ENCODE data around the gene HSD17B14. TPM values are rescaled to one million over a fixed set of nuclear protein-coding genes. Genes with fewer than 3 reads are reported as not detected.

HSD17B14 gene
- total and polyA plus RNA-seq, 2 of the 8 experiments (the other 6 are each of a cell fraction or from before 2014, with no cell fraction given): 8.4 to 25.5 TPM

DNA sequence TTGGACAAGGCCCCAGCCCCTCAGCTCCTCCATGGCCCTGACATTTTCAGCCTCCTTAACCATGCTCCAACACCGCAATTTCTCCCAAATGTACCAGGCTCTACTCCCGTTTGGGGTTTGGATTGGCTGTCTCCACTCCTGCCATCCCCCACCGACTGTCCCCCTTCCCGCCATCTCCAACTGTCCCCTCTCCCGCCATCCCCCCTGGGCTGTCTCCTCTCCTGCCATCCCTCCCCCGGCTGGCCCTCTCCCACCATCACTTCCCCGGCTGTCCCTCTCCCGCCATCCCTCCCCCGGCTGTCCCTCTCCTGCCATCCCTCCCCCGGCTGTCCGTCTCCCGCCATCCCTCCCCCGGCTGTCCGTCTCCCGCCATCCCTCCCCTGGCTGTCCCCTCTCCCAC lies 30.8 kb downstream of the HSD17B14 start:
- H4K20me1 ChIP-seq (replicated peaks in 1 of 2; ENCODE audit: control insufficient read depth in 1 of 2, insufficient read depth in 2 of 2, low read length in 2 of 2): peaks cover 0 to 1% of the 10 kb centered on the region in 2 experiments
- H4K91ac ChIP-seq (replicated peaks; ENCODE audit: insufficient read length, low read length): no peak overlapping the region
- no peak overlapping the region for H3K14ac ChIP-seq (ENCODE audit: insufficient read length)
- no peak overlapping the region for H3K27ac ChIP-seq (ENCODE audit: low read depth, low read length)
- no peak overlapping the region for H2AK5ac ChIP-seq (ENCODE audit: low read depth, low read length)
- no CpG with 5 or more reads among the region's 15 CpGs for WGBS, 2 experiments (ENCODE audit: extremely low coverage in 1 of 2, insufficient coverage in 1 of 2, insufficient read length in 1 of 2, insufficient replicate concordance in 2 of 2, low coverage in 1 of 2, low lambda C conversion rate in 2 of 2, missing lambda C conversion rate in 1 of 2)
- POLR2A ChIA-PET (ENCODE audit: partially characterized antibody): interaction anchor here (0.9 kb wide), 1 partner anchor 10 kb away, joined by 4 read pairs; no protein-coding TSS in a partner anchor
- H4K5ac ChIP-seq (ENCODE audit: insufficient read length, low read depth, low read length): no peak overlapping the region
- H3K23me2 ChIP-seq (ENCODE audit: low read depth, low read length): peaks cover 3% of the 10 kb centered on the region; the same call in 1 of the 2 replicates
- no peaks in the 10 kb centered on the region for H3K36me3 ChIP-seq (ENCODE audit: control insufficient read depth in 2 of 4, insufficient read depth in 4 of 4, low read length in 3 of 4)
- FAIRE-seq (no peak), DNase-seq (ENCODE audit: low read depth in 1 of 2, low spot score in 2 of 2) (no peak)
- no peak overlapping the region for H2BK20ac ChIP-seq (ENCODE audit: low read length)
- H3K4ac ChIP-seq (replicated peaks; ENCODE audit: insufficient read length, low read depth, low read length): no peak overlapping the region
- H3K79me2 ChIP-seq (ENCODE audit: control insufficient read depth in 1 of 2, insufficient read depth in 2 of 2, low read length in 2 of 2): 0 out of 4 replicates have a peak, but pooled peaks cover 0 to 7% of the 10 kb centered on the region in 2 experiments
- H2BK12ac ChIP-seq (ENCODE audit: low read depth, low read length): no peak overlapping the region; the same call in 1 of the 2 replicates
- H4K8ac ChIP-seq (ENCODE audit: extremely low read depth, insufficient read depth, low read length): no peak overlapping the region
- no peak overlapping the region for H3K9ac ChIP-seq (replicated peaks in 1 of 4; ENCODE audit: extremely low read depth in 1 of 4, low read depth in 3 of 4, low read length in 3 of 4)
- no peak overlapping the region for H2BK5ac ChIP-seq (ENCODE audit: low read depth, low read length)
- H3K9me3 ChIP-seq (ENCODE audit: insufficient read depth in 2 of 2, low read depth in 1 of 2, low read length in 1 of 2): no peaks in the 10 kb centered on the region
- no peak overlapping the region for H3K4me3 ChIP-seq (ENCODE audit: extremely low read depth in 1 of 4, insufficient read depth in 2 of 4, low read depth in 3 of 4, low read length in 4 of 4)
- no peak overlapping the region for H3K4me2 ChIP-seq (ENCODE audit: insufficient read depth in 1 of 2, low read depth in 2 of 2, low read length in 2 of 2)
- no peak overlapping the region for H3K56ac ChIP-seq (replicated peaks; ENCODE audit: insufficient read length, low read depth, low read length)
- peaks cover 0 to 19% (median 13%) of the 10 kb centered on the region in 4 experiments; a peak in 6 of 7 replicates for H3K4me1 ChIP-seq (replicated peaks in 1 of 4; ENCODE audit: control insufficient read depth in 3 of 4, insufficient read depth in 4 of 4, low read length in 3 of 4)
- H3K18ac ChIP-seq (ENCODE audit: extremely low read depth, low read length): no peak overlapping the region
- H3K23ac ChIP-seq (ENCODE audit: insufficient read length): no peak overlapping the region
- CTCF ChIA-PET (ENCODE audit: partially characterized antibody): interaction anchor here (0.9 to 13.8 kb wide), 5 partner anchors 8 to 187 kb away, joined by 3 to 285 read pairs (median 5); partner anchors contain the start of gene GYS1
- H2AFZ ChIP-seq (ENCODE audit: low read length): no peak overlapping the region
- H3K79me1 ChIP-seq (ENCODE audit: low read depth, low read length): no peaks in the 10 kb centered on the region; the same call in 1 of the 2 replicates
- peaks cover 0 to 11% (median 0%) of the 10 kb centered on the region in 4 experiments; a peak in 3 of 7 replicates for H3K27me3 ChIP-seq (replicated peaks in 1 of 4; ENCODE audit: control insufficient read depth in 3 of 4, extremely low read depth in 1 of 4, insufficient read depth in 3 of 4, low read length in 3 of 4)
- H2BK15ac ChIP-seq (ENCODE audit: low read length): no peak overlapping the region
- no peak overlapping the region for H2BK120ac ChIP-seq (replicated peaks; ENCODE audit: low read depth, low read length)
- TF ChIP-seq SIX5 (IDR thresholded peaks at IDR 0.05; ENCODE audit: low read depth, low read length) (no peak), TCF12 (IDR thresholded peaks at IDR 0.05; ENCODE audit: low read depth, low read length) (no peak), BRCA1 (IDR thresholded peaks at IDR 0.05; ENCODE audit: low read depth, low read length) (no peak), SRF (IDR thresholded peaks at IDR 0.05; ENCODE audit: low read depth, low read length) (no peak), EZH2 (IDR thresholded peaks at IDR 0.05; ENCODE audit: low read depth, low read length, severe bottlenecking) (no peak), RXRA (IDR thresholded peaks at IDR 0.05; ENCODE audit: insufficient read depth, low read depth, low read length) (no peak), GABPA (IDR thresholded peaks at IDR 0.05; ENCODE audit: borderline replicate concordance, insufficient read depth, low read length) (no peak)
- TF ChIP-seq, protein P1, sequence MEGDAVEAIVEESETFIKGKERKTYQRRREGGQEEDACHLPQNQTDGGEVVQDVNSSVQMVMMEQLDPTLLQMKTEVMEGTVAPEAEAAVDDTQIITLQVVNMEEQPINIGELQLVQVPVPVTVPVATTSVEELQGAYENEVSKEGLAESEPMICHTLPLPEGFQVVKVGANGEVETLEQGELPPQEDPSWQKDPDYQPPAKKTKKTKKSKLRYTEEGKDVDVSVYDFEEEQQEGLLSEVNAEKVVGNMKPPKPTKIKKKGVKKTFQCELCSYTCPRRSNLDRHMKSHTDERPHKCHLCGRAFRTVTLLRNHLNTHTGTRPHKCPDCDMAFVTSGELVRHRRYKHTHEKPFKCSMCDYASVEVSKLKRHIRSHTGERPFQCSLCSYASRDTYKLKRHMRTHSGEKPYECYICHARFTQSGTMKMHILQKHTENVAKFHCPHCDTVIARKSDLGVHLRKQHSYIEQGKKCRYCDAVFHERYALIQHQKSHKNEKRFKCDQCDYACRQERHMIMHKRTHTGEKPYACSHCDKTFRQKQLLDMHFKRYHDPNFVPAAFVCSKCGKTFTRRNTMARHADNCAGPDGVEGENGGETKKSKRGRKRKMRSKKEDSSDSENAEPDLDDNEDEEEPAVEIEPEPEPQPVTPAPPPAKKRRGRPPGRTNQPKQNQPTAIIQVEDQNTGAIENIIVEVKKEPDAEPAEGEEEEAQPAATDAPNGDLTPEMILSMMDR (IDR thresholded peaks at IDR 0.05; ENCODE audit: control extremely low read depth in 1 of 3, insufficient read depth in 1 of 3, low read depth in 1 of 3, low read length in 3 of 3): no peak
- TF ChIP-seq, protein P2, sequence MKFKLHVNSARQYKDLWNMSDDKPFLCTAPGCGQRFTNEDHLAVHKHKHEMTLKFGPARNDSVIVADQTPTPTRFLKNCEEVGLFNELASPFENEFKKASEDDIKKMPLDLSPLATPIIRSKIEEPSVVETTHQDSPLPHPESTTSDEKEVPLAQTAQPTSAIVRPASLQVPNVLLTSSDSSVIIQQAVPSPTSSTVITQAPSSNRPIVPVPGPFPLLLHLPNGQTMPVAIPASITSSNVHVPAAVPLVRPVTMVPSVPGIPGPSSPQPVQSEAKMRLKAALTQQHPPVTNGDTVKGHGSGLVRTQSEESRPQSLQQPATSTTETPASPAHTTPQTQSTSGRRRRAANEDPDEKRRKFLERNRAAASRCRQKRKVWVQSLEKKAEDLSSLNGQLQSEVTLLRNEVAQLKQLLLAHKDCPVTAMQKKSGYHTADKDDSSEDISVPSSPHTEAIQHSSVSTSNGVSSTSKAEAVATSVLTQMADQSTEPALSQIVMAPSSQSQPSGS (IDR thresholded peaks at IDR 0.05; ENCODE audit: low read length): no peak

All from H1 (cell line).